HK-2 (cell line): Measurements from ENCODE around the gene SLC35F1.
"Not testable (repeated sequence)": the region's sequence is repeated elsewhere in the genome, so short reads cannot be mapped to it uniquely, and the experiment has no call there.

ENCODE experiments used
- DNase-seq: peaks from one replicate; pipeline ENCODE4 v3.0.0-alpha.2; 2018; ENCODE audit not compliant: unreplicated experiment

The SLC35F1 gene

GRCh38 chr6:117927866-117928265 is 20.8 kb downstream of the SLC35F1 start:
- no peak for DNase-seq

- no peak for DNase-seq
Measured at GRCh38 chr6:117928833-117929232, 21.8 kb downstream of the SLC35F1 start.

- DNase-seq, result no peak
Measured at GRCh38 chr6:117929501-117929900, 22.4 kb downstream of the SLC35F1 start.

GRCh38 chr6:117930645-117931044 is 23.6 kb downstream of the SLC35F1 start:
- no peak for DNase-seq

GRCh38 chr6:117932001-117932400 is 24.9 kb downstream of the SLC35F1 start:
- DNase-seq, result no peak

GRCh38 chr6:117932676-117933075 is 25.6 kb downstream of the SLC35F1 start:
- no peak for DNase-seq

GRCh38 chr6:117933471-117933870 is 26.4 kb downstream of the SLC35F1 start:
- no peak for DNase-seq

- no peak for DNase-seq
Measured at GRCh38 chr6:117938311-117938995, 31.4 kb downstream of the SLC35F1 start.

GRCh38 chr6:117947234-117947633 is 40.2 kb downstream of the SLC35F1 start:
- no peak for DNase-seq

GRCh38 chr6:117951783-117952182 is 44.7 kb downstream of the SLC35F1 start:
- DNase-seq, result no peak

GRCh38 chr6:117955684-117956256 is 48.7 kb downstream of the SLC35F1 start:
- no peak for DNase-seq

GRCh38 chr6:117956386-117956785 is 49.3 kb downstream of the SLC35F1 start:
- DNase-seq, result no peak

GRCh38 chr6:117958536-117958935 is 51.5 kb downstream of the SLC35F1 start:
- no peak for DNase-seq

- no peak for DNase-seq
Measured at GRCh38 chr6:117960877-117961276, 53.8 kb downstream of the SLC35F1 start.

GRCh38 chr6:117961301-117961700 is 54.2 kb downstream of the SLC35F1 start:
- DNase-seq, result no peak

- not testable (repeated sequence) for DNase-seq
Measured at GRCh38 chr6:117965763-117966162, 58.7 kb downstream of the SLC35F1 start.

GRCh38 chr6:117971637-117972036 is 64.6 kb downstream of the SLC35F1 start:
- DNase-seq, result no peak

GRCh38 chr6:117974914-117975627 is 68.0 kb downstream of the SLC35F1 start:
- DNase-seq, result no peak

GRCh38 chr6:117976030-117976651 is 69.1 kb downstream of the SLC35F1 start:
- no peak for DNase-seq

- DNase-seq, result no peak
Measured at GRCh38 chr6:117985916-117986315, 78.9 kb downstream of the SLC35F1 start.

- DNase-seq, result no peak
Measured at GRCh38 chr6:117986396-117986795, 79.3 kb downstream of the SLC35F1 start.

- DNase-seq, result no peak
Measured at GRCh38 chr6:117989086-117989485, 82.0 kb downstream of the SLC35F1 start.

- no peak for DNase-seq
Measured at GRCh38 chr6:117990151-117990550, 83.1 kb downstream of the SLC35F1 start.
